ENCODE data around the gene THOC6.

THOC6 gene

GRCh38 chr16:3023669-3024478 lies at the start of gene THOC6, which contains the start of gene HCFC1R1:
TSS of gene THOC6 (plus strand) at chr16:3024035. CDS start at chr16:3024327, 292 bp downstream.
TSS of gene HCFC1R1 (minus strand) at chr16:3023942. CDS start at chr16:3023941, 1 bp downstream.
- peak; percentile 94 for DNase-seq

GRCh38 chr16:2974319-2975056 lies 49.3 kb upstream of the THOC6 start:
- DNase-seq: no peak

- DNase-seq: no peak
These were observed 48.6 kb upstream of the THOC6 start for GRCh38 chr16:2975161-2975795.

GRCh38 chr16:2976201-2976600 lies 47.6 kb upstream of the THOC6 start:
- DNase-seq: no peak

GRCh38 chr16:2976673-2977072 lies 47.2 kb upstream of the THOC6 start:
- no peak for DNase-seq

GRCh38 chr16:2977440-2977839 lies 46.4 kb upstream of the THOC6 start:
- peak; percentile 87 for DNase-seq

- DNase-seq: no peak
These were observed 44.1 kb upstream of the THOC6 start for GRCh38 chr16:2979669-2980226.

- peak; percentile 44 for DNase-seq
These were observed 43.3 kb upstream of the THOC6 start, which contains the start of gene PKMYT1 for GRCh38 chr16:2980227-2981176. TSS of gene PKMYT1 (minus strand) at chr16:2980446. CDS start at chr16:2979657, 789 bp downstream.

- no peak for DNase-seq
These were observed 42.5 kb upstream of the THOC6 start for GRCh38 chr16:2981177-2981898.

GRCh38 chr16:2981899-2982250 lies 42.0 kb upstream of the THOC6 start:
- DNase-seq: no peak

- DNase-seq: no peak
These were observed 41.4 kb upstream of the THOC6 start for GRCh38 chr16:2982402-2982801.

GRCh38 chr16:2983706-2984136 lies 40.1 kb upstream of the THOC6 start:
- DNase-seq: peak; percentile 74

- DNase-seq: no peak
These were observed 38.4 kb upstream of the THOC6 start for GRCh38 chr16:2985462-2985861.

GRCh38 chr16:2985893-2986355 lies 37.9 kb upstream of the THOC6 start:
- DNase-seq: no peak

- DNase-seq: no peak
These were observed 37.1 kb upstream of the THOC6 start for GRCh38 chr16:2986623-2987188.

GRCh38 chr16:2987286-2987685 lies 36.5 kb upstream of the THOC6 start:
- DNase-seq: no peak

- DNase-seq: no peak
These were observed 36.0 kb upstream of the THOC6 start for GRCh38 chr16:2987833-2988232.

GRCh38 chr16:2988590-2989099 lies 35.2 kb upstream of the THOC6 start:
- DNase-seq: no peak

GRCh38 chr16:2990891-2991290 lies 32.9 kb upstream of the THOC6 start:
- no peak for DNase-seq

- no peak for DNase-seq
These were observed 32.1 kb upstream of the THOC6 start for GRCh38 chr16:2991566-2992261.
